NCI-H345 treated with DMSO at 0.1 percent for 48 hours (cell line): ENCODE results near the gene RIPK1.
A peak's percentile ranks its signal among the peaks of the same experiment; 100 is the strongest.
"Not testable (repeated sequence)": the region's sequence is repeated elsewhere in the genome, so short reads cannot be mapped to it uniquely, and the experiment has no call there.

Experiments
- DNase-seq: peaks from one replicate; lab custom pipeline; 2025; ENCODE audit not compliant: unreplicated experiment; lab: John Stamatoyannopoulos, UW

The RIPK1 gene

GRCh38 chr6:3045369-3045768 lies 22.9 kb upstream of the RIPK1 start:
- no peak for DNase-seq

GRCh38 chr6:3045777-3046176 lies 22.5 kb upstream of the RIPK1 start:
- no peak for DNase-seq

- no peak for DNase-seq
These were observed 22.0 kb upstream of the RIPK1 start for GRCh38 chr6:3046295-3046694.

- DNase-seq: not testable (repeated sequence)
These were observed 20.3 kb upstream of the RIPK1 start for GRCh38 chr6:3048009-3048408.

- DNase-seq: no peak
These were observed 15.6 kb upstream of the RIPK1 start for GRCh38 chr6:3052481-3053230.

GRCh38 chr6:3053231-3053508 lies 15.1 kb upstream of the RIPK1 start:
- no peak for DNase-seq

GRCh38 chr6:3054229-3055157 lies 13.8 kb upstream of the RIPK1 start:
- DNase-seq: peak; percentile 40

GRCh38 chr6:3055158-3055499 lies 13.2 kb upstream of the RIPK1 start:
- DNase-seq: not testable (repeated sequence)

- DNase-seq: no peak
These were observed 11.1 kb upstream of the RIPK1 start for GRCh38 chr6:3057063-3057770.

GRCh38 chr6:3058957-3059356 lies 9.3 kb upstream of the RIPK1 start:
- no peak for DNase-seq

GRCh38 chr6:3060092-3060491 lies 8.2 kb upstream of the RIPK1 start:
- not testable (repeated sequence) for DNase-seq

GRCh38 chr6:3061501-3061941 lies 6.8 kb upstream of the RIPK1 start:
- no peak for DNase-seq

GRCh38 chr6:3063340-3063732 lies 5.0 kb upstream of the RIPK1 start:
- not testable (repeated sequence) for DNase-seq

- peak; percentile 14 for DNase-seq
These were observed 4.3 kb upstream of the RIPK1 start for GRCh38 chr6:3063733-3064700.

GRCh38 chr6:3071568-3071967 lies 3.3 kb downstream of the RIPK1 start:
- DNase-seq: no peak

GRCh38 chr6:3072798-3073197 lies 4.5 kb downstream of the RIPK1 start:
- no peak for DNase-seq

- DNase-seq: no peak
These were observed 5.1 kb downstream of the RIPK1 start for GRCh38 chr6:3073382-3073781.

GRCh38 chr6:3075772-3076113 lies 7.4 kb downstream of the RIPK1 start:
- no peak for DNase-seq

GRCh38 chr6:3076320-3076719 lies 8.0 kb downstream of the RIPK1 start:
- DNase-seq: no peak

GRCh38 chr6:3077430-3077829 lies 9.1 kb downstream of the RIPK1 start:
- no peak for DNase-seq

GRCh38 chr6:3078952-3079351 lies 10.7 kb downstream of the RIPK1 start:
- DNase-seq: not testable (repeated sequence)
